ENCODE measurements around the gene DNAJC12.
"Not testable (repeated sequence)": the region's sequence is repeated elsewhere in the genome, so short reads cannot be mapped to it uniquely, and the experiment has no call there.

DNAJC12 gene

DNA sequence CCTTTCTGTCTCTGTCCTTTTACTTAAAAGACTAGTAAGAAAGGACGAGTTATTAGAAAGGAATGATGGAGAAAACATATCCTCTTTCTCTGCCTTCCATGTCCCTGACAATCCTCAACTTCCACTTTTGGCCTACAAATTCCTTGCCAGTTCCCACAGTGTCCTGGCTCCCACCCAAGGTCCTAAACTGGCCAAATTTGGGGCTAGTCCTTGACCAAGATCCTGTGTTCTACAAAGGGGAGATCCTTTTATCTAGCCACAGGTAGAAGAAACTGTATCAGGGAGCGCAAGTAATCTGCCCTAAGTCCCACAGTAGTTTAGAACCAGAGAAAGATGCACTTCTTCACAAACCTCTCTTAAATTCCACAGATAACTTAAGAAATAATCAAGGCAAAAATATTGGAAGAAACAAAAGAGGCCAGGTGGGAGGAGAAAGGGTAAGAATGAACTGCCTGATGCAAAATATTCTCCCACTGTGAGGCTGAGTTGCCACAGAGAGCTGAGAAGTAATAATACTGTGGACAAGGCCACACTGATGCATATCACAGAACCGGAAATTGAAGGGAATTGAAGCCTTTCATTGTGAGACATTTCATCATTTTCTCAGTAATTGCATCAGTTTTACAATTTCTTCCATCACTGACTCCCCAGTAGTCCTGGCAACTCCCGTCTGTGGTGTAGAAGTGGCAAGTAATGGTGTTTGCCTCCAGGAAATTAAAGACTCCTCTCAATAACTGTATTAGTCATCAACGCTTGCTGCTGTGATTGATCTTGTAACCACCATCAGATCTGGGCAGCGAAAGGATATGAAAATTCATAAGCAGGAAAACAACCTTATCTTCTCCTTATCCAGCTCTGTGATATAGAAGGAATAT lies 47.2 kb downstream of the DNAJC12 start:
- no peak for DNase-seq

DNA sequence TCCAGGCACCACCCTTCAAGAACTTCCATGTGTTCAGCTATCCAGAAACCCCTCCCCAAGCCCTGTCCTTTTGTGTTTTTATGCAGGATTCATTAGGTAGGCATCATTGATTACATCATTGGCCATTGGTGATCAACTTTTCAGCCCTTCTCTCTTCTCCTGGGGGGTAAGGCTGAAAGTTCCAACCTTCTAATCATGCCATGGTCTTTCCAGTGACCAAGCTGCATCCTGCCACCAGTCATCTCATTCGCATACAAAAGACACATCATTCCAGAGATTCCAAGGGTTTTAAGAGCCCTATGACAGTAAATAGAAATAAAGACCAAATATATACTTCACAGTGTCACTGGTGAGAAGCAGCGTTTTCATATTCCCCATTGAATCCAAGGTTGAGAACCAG lies 48.2 kb downstream of the DNAJC12 start:
- DNase-seq: no peak

DNA sequence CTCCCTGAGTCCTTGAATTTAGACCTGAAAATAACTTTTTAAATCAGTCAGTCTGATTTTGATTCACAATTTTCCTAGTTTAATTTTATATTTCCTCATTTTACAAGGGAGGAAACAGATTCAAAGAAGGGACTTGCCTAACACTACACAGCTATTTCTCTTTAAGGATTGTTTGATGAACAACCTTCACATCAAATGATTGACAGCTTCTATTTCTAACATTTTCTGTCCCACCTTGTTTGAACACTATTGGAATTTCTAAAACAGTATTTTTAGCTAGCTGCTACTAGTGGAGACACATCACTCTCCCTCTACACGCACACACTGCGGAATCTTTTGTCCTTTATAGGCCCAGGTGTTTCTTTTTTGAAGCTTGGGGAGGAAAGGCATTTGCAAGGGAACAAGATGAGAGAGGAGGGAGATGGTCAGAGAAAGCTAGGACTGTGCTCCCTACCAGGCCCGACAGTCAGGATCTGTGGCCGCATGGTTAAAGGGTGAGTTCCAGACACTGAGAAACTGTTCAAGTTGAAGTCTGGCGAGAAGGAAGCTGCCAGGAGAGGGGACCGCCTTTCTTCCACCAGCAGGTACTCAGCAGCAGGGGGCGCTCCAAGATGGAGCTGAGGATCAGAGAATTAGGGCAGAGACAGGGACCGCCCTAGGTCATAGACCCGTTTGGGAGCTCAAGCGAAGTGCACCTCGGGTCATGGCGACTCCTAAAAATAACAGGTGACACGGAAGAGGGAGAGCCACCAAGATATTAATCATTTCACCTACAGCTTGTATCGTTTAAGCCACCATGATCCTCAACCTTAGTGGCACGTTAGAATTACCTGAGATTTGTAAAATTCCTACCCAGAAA lies 49.7 kb downstream of the DNAJC12 start:
- DNase-seq: no peak

DNA sequence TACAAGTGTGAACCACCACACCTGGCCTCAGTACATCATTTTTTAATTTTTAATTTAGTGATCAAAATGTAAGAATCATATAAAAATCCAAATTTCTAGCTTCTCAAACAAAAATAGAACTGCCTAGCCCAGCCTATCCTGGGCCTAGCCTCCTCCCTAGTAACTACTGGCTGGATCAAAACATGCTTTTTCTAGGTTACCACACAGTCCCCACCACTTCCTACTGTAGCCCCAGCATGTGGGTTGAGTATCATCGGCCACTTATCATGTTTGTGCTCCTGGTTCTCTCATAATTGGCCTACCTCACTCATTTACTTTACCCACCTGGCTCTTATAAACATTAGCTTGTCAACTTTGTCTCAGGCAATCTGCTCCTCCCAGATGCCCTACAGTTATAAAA lies 52.9 kb downstream of the DNAJC12 start:
- peak in 1 of 2 experiments; percentile 32 for DNase-seq

DNA sequence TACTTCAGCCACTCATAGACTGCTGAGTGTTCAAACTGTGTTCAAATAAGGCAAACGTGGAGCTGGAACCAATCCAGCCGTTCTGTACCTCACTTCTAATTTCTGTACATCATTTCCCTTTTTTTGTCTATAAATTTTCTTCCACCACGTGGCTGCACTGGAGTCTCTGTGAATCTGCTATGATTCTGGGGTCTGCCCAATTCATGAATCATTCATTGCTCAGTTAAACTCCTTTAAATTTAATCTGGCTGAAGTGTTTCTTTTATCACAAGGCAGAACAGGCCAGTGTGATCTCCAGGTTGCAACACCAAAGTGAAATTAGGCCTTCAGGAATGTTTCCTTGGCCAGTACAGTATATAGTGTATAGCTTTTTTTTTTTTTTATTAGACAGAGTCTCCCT lies 53.5 kb downstream of the DNAJC12 start:
- no peak for DNase-seq

DNA sequence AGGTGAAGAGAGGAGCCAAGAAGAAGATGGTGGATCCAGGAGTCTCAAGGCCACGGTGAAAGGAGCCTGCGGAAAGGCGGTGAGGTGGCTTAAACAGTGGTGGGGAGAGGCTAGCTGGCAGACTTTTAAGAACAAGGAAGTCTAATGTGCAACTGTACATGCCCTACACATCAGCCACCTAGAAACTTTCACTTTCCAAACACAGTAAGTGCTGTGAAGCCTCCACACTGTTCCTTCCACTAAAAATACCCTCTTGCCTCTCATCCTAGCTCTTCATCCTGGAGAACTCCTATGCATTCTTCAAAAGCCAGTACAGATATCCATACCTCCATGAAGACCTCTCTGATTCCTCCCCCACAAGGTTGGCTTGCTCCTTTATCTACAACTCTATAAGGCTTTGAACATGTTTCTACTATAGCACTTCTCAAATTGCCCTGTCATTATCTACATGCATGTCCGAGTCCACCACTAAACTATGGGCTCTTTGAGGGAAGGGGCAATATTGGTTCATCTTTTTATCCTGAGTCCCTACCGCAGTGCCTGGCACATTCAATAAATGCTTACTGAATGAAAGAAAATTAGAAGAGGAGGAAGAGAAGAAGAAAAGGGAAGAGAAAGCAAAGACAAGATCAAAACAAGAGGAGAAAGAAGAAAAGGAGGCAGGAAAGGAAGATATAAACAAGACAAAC lies 54.2 kb downstream of the DNAJC12 start:
- DNase-seq: no peak

DNA sequence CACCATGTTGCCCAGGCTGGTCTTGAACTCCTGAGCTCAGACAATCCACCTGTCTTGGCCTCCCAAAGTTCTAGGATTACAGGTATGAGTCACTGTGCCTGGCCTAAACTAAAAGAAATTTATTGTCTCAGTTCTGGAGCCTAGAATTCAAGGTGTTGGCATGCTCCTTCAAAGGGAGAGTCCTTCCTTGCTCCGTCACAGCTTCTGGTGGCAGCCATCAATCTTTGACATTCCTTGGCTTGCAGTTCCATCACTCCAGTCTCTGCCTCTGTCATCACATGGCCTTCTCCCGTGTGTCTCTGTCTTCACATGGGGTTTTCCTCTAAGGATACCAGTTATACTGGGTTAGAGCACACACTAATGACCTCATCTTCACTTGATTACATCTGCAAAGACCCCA lies 55.5 kb downstream of the DNAJC12 start:
- DNase-seq: no peak

DNA sequence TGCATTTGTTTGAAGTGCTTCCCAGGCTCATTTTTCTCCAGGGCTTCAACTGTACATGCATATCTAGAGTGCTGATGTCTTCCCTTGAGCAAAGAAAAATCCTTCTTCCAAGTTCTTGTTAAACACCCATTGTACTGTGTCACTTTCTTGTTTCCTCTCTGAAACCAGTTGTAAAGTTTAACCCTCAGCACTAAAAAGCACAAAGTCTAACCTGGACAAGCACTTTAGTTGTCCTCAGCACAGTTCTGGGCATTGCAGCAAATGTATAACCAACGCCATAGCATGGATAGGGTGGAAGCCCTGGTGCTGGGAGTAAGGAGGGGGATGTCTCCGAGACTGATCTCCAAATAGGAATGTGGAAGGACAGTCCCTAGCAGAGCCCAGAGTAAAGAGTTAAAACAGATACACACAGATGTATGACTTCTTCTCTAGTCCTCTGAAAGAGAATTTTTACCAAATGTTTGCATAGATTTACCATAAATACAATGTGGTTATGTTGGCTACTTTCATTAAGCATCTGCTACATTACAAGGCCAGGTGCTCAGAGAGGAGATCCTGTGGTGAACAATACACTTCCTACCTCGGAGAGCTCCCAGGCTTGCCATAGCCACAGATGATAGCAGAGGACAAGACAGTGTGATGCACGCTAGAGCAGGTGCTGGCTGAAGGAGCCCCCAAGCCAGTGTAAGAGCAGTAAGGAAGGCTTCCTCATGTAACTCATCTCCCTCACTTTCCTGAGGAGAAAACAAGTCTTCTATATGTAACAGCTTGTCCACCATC lies 57.0 kb downstream of the DNAJC12 start:
- DNase-seq: no peak

DNA sequence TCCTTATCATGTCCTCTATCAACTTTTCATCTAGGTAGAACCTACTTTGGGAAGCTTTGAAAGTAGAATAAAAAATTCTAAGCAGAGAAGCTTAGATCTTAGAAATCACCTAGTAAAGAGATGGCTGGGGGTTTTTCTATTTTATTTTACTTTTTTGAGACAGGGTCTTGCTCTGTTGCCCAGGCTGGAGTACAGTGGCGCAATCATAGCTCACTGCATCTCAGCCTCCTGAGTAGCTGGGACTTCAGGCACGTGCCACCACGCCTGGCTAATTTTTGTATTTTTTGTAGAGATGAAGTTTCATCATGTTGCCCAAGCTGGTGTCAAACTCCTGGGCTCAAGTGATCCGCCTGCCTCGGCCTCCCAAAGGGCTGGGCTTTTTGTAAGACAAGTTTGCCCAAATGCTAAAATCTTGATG lies 57.8 kb downstream of the DNAJC12 start:
- DNase-seq: not testable (repeated sequence)

DNA sequence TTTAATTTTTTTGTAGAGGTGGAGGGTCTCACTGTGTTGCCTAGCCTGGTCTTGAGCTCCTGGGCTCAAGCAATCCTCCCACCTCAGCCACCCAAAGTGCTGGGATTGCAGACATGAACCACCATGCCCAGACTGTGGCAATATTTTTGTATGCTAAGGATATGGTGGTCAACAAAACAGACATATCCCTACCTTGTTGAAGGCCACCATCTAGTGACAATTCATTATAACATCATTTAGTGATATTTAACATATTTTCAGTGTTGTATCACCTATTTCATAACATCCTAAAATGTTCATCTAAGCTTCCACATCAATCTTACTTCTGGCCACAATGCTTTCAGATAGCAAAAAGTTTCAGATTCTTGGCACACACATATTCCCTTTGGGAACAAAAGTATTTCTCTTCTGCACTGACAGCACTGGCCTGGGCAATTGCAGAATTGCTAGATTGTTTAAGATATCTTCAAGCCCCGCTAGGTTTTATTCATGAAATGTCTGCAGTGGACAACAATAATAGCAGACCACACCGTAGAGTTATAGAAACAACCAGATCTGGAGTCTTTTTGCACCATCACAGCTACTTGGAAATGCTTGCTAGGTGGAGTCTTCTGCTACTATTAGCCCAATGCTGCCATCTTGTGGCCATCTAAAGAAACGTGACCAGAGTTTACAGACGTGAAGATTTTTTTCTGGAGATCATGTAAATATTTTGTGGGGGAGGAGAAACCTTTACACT lies 58.4 kb downstream of the DNAJC12 start:
- peak; percentile 11 to 46 for DNase-seq

DNA sequence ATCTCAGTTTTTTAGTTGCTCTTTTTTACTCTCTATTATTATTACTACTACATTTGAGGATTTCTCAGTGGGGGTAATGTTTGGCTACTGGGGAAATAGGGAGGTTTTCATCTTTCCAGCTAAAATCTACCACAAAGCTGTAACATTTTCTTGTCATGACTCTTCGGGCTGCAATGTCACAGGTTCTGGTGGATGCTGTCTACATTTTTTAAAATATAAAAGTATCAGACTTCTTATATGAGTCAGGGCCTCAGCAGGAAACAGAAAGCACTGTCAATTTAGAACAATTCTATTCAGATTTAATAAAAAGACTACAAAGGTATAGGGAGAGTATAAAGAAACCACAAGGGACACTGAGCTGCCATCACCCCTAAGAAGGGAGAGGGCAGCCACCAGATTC lies 61.6 kb downstream of the DNAJC12 start:
- DNase-seq: no peak

DNA sequence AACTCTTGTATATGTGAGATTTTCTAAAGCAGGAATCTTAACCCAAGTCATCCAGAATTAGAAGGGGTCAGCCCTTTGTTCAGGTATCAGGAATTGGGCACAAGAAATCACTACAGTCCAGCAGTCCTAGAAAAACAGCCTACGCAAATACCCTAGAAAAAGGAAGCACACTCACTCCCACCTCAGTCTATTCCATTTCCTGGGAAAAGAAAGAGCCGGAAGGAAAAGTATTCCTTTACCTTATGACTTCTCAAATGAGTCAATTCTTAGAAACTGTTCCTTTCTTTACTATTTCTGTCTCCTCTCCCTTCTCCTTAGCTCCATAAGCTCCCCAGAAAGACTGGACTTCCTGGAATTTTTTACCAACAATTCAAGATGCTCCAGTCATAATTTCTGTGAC lies 62.7 kb downstream of the DNAJC12 start:
- DNase-seq: no peak

DNA sequence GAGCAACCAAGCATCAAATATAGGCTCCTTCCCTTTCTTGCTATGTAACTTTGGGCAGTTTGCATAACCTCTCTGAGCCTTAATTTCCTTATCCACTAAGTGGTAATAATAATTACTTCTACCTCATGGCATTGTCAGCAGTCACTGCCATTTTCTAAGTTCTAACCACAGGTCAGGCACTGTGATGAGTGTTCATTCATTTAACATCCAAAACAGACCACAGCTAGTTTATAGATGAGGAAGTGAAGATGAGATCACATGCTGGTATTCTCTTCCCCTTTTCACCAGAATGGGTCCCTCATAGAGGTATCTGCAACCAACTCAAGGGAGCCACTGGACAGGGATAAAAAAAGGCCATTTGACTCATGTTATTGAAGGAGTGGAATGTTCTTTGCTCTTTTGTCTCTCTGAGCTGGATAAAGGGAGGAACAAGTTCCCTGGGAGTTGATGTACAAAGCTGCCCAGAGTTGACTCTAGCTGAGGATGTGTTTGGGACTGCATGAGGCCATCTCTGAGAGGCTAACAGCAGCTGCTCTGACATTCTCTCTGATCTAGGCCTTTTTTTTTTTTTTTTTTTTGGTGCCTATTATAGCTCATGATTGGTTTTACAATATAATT lies 65.0 kb downstream of the DNAJC12 start:
- DNase-seq: no peak

DNA sequence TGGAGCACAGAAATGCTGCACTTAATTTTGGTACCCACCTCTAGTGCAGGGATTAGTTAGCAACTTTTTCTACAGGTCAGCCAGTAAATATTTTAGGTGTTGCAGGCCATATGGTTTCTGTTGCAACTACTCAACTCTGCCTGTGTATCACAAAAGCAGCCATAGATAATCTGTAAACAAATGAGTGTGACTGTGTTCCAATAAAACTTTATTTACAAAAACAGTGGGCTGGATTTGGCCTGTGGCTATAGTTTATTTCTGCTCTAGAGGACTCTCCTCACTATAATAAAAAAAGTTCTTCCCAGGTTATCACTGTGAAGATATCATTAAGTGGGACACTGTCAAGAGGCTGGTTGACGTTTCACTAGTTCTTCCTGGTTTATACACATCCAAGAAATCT lies 65.8 kb downstream of the DNAJC12 start:
- DNase-seq: no peak

DNA sequence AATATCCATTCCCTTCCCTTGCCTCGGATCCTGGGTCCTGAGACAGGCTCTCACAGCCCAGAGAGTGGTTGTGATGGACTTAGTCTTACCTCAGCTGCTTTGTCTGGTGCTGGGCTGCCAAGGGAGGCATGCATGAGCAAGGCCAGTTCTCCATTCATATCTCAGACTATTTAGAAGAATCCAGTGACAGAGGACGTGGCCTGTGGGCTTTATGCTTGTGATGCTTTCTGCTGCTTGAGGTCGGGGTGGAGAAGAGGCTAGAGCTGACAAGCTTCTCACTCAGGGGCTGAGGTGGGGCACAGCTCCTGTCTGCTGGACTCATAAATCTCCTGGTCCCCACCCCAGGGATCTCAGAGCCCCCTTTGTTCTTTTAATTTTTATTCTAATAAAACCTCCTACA lies 66.8 kb downstream of the DNAJC12 start:
- no peak for DNase-seq

DNA sequence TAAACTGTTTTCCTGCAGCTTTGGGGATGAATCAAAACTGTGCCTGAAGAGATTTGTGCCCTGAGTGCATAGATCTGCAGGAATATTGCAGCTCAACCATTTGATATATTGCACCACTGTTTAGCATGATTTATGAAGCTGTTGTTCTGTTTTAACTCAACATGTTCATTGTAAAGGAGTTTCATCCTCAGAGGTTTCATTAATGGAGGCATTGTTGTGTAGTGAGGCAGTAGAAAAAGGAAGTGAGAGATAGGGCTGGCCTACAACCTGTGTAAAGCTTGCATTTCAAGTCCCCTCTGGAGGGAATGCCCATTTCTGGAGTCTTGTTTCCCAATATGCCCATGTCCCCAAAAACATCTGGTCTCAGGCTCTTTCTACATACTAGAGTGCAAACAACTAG lies 67.5 kb downstream of the DNAJC12 start:
- no peak for DNase-seq

DNA sequence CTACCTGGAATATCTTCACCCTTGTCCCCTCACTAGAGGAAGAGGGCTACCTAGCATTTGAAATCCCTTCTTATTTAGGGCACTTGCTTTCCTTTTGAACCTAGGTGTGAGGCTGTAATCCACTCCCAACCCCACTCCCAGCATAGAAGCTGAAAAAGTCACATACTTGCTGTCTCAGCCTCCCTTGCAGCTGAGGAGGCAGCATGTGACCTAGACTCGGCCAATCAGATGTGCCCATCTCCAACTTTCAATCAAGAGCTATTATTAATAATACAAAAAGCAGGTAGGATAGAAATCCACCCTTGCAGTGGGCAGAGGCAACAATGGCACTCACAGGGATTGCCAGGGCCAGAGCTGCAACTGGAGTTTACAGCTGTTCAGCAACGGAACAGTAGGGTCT lies 70.7 kb downstream of the DNAJC12 start:
- DNase-seq: no peak

DNA sequence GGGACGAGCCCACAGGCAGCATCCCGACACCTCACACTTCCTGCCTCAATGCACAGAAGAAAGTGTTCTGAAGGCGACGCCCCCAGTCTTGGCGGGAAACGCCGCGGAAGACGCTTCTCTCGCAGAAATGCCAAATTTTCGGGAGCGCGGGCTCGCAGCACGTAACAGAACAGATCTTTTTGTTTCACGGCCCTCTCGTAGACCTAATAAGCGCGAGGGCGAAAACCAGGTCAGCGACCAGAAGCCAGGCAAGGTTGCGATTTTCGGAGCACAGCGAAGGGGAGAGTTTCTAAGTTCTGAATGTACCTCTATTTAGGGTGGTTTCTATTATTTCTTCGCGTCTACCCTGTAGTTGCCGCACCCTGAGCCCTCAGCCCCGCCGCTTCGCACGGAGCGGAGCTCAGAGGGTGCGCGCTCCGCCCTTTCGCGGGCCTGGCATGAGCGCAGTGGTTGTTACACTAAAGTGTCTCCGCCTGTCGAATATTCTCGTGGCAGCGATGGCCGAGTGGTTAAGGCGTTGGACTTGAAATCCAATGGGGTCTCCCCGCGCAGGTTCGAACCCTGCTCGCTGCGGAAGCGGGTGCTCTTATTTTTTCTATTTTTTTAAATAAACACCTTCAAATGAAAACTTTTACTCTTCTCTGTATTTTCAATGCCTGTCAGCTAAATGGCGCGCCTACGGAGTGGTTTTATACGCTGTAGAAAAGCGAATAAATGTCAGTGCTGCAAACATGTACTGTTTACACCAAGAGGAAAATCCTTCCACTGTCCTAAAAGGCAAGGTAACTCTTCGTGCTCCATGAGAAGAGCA lies 73.8 kb downstream of the DNAJC12 start:
- peak; percentile 69 to 76 for DNase-seq

DNA sequence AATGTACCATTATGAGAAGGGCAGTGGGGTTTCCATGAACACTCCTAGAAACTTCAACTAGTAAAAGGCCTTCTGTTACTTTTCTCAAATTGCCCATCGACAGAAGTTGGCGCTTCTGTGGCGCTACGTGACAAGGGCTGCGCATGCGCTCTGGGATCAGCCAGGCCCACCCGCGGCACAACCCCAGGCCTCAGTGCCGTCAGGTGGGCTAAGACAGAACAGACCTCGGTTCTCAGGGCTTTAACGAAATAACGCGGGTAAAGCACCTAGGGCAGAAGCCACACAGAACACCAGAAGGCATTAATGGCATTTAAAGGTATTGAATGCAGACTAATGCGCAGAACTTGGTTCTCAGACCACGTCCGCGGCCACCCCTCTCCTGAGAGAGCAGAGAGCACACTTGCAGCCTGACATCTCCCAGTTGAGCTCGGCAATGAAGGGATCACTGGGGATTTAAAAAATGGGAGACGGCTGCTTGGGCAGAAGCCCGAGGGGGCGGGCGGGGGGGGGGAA lies 74.4 kb downstream of the DNAJC12 start:
- DNase-seq: peak; percentile 44 to 63

DNA sequence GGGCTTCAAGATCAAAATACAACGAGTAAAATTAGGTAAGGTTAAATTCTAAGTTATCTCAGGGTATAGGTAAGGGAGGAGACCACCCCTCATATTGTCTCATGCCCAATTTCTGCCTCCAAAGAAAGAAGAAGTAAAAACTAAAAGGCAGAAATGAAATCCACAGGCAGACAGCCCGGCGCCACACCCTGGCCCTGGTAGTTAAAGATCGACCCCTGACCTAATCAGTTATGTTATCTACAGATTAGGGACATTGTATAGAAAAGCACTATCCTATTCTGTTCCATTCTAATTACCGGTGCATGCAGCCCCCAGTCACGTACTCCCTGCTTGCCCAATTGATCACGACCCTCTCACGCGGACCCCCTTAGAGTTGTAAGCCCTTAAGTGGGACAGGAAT lies 75.4 kb downstream of the DNAJC12 start:
- DNase-seq: not testable (repeated sequence)
